NCI-H1436 treated with DMSO at 0.1 percent for 48 hours (cell line): ENCODE data around the gene FTHL17.

ENCODE experiments used
- DNase-seq: peaks from one replicate; lab custom pipeline; 2025; lab: John Stamatoyannopoulos, UW

Gene FTHL17

GRCh38 chrX:31038575-31039326, 33.1 kb downstream of the FTHL17 start:
- no peak for DNase-seq

DNA sequence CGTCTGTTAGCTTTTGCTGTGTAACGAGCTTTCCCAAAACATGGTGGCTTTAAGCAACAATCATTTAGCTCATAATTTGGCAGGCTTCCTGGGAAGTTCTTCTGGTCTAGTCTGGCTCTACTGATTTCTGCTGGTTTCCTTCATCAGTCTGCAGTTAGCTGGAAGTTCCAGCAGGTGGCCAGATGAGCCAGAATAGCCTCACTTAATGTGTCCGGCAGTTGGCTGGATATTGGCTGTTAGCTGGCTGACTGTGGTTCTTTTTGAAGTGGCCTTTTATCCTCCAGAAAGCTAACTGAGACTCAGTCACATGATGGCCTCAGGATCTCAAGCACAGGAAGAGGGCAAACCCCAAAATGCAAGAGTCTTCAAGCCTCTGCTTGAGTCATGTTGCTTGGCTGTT, 34.9 kb downstream of the FTHL17 start:
- DNase-seq: no peak

- DNase-seq: no peak
Measured at GRCh38 chrX:31027351-31027750, 44.5 kb downstream of the FTHL17 start.

DNA sequence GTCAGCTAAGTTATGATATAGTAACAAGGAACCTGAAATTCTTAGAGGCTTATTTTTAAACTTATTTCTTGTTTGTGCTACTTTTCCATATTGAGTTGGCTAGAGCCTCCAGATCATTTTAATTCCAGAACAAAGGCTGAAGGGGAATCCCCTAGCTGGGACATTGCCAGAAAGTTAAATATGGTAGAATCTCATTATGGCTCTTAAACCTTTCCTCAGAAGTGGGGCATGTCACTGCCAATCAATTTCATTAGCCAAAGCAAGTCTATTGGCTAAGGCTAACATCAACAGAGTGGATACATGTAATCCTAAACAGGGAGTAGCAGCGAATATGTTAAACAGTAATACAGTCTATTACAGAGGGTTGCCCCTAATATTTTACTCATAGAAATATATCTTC, 47.0 kb downstream of the FTHL17 start:
- DNase-seq: no peak

GRCh38 chrX:31021537-31021936, 50.3 kb downstream of the FTHL17 start:
- no peak for DNase-seq
